ENCODE results near the gene CD19.

GRCh38 chr16:28964496-28964895, 32.7 kb downstream of the CD19 start:
- no peak for TF ChIP-seq CTCF (IDR thresholded peaks at IDR 0.05)
- no peak for TF ChIP-seq POLR2A (IDR thresholded peaks at IDR 0.05)
